Activated CD8-positive, alpha-beta memory T cell treated with anti-CD3 and anti-CD28 coated beads for 1 hour (primary cell): ENCODE measurements around the gene NAGPA.

Source experiments
- DNase-seq, 2 donors: peaks; one replicate each; pipeline ENCODE4 v3.0.0-alpha.2; 2020; ENCODE audit warnings: low read depth in 1 of 2; ENCODE audit errors: extremely low read depth in 1 of 2

The NAGPA gene

DNA sequence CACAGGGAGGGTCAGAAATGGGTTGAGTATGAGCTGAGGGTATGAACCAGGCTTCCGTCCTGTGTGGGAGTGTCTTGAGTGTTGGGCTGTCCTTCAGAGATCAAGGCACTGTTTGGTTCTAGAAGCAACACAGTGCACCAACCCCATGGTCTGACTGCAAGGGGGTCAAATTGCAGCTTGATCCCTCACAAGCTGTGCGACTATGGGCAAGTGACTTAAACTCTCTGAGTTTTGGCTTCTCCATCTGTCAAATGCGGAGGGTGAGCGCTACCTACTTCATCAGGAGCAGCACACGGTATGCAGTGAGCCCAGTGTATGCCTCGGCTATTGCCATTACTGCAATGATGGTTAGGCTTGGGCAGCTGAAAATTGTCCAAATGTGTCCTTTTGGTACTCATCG is 54.6 kb downstream of the NAGPA start:
- DNase-seq, result no peak

DNA sequence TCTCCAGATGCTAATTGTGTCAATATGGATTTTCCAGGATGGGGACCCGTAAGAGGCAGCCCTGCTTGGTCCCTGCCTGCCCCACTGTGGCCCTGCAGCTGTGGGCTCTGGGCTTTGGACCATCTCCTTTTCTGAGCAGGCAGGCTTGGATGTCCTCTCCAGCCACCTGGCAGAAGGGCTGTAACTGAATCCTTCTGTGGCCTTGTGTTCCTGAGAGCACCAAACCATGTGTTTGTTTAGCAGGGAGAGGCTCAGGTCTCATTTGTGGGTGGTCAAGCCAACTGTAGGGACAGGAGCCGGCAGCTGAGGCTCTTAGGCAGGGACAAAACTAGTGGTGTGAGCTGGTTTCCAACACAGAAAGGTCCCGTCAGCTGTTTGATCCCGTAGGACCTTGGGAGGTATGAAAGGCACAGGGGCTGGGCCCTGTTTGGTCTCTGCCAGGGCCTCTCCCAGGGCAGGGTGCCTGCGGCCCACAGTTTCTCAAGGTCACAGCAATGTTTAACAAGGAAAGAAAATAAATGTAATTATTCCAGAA is 57.1 kb downstream of the NAGPA start:
- no peak for DNase-seq

DNA sequence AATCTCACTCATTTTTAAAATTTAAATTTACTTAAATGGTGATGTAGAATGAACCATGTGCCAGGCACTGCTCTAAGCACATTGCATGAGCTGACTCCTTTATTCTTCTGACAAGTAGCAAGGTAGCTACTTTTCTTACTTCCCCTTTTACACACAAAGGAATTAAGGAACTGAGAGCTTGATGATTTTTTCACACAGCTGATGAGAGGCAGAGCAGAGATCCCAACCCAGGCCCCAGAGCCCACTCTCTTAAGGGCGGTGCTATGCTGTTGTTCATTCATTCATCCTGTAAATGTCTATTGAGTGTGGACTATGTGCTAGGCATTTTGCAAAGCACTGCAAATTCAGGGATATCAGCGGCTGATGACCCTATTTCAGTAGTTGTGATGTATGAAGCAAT is 57.7 kb downstream of the NAGPA start:
- no peak for DNase-seq
